Erythroblast (primary cell): ENCODE results near the gene CHCHD3.

Experiments
- DNase-seq, 2 experiments: peaks; one replicate each; lab custom pipeline; 2025; lab: John Stamatoyannopoulos, UW
- GATA1 ChIP-seq: IDR thresholded peaks from 2 replicates; pipeline ENCODE4 v1.6.1; 2011; ENCODE audit warnings: low read depth, mild to moderate bottlenecking, control low read depth, low read length, moderate library complexity
- POLR2A ChIP-seq: IDR thresholded peaks from 2 replicates; pipeline ENCODE4 v1.6.1; 2011; ENCODE audit warnings: mild to moderate bottlenecking, low read length

CHCHD3 gene

GRCh38 chr7:132735476-132735875, 346.4 kb downstream of the CHCHD3 start:
- no peak for DNase-seq

More at GRCh38 chr7:132735476-132735875, 346.4 kb downstream of the CHCHD3 start:
- TF ChIP-seq GATA1, result no peak
- no peak for TF ChIP-seq POLR2A
